DMS114 treated with DMSO at 0.1 percent for 48 hours (cell line): ENCODE measurements around the gene CD4.

ENCODE experiments used
- DNase-seq: peaks from one replicate; lab custom pipeline; 2025; ENCODE audit not compliant: unreplicated experiment; lab: John Stamatoyannopoulos, UW

The CD4 gene

GRCh38 chr12:6827982-6828780, 38.9 kb downstream of the CD4 start, which contains the start of gene P3H3:
P3H3 (plus strand) TSS chr12:6828407; CDS start chr12:6828441, 34 bp downstream.
- DNase-seq, result no peak

GRCh38 chr12:6828781-6829535, 39.6 kb downstream of the CD4 start:
- peak; percentile 55 for DNase-seq

- no peak for DNase-seq
These were observed 40.4 kb downstream of the CD4 start for GRCh38 chr12:6829536-6830220.

DNA sequence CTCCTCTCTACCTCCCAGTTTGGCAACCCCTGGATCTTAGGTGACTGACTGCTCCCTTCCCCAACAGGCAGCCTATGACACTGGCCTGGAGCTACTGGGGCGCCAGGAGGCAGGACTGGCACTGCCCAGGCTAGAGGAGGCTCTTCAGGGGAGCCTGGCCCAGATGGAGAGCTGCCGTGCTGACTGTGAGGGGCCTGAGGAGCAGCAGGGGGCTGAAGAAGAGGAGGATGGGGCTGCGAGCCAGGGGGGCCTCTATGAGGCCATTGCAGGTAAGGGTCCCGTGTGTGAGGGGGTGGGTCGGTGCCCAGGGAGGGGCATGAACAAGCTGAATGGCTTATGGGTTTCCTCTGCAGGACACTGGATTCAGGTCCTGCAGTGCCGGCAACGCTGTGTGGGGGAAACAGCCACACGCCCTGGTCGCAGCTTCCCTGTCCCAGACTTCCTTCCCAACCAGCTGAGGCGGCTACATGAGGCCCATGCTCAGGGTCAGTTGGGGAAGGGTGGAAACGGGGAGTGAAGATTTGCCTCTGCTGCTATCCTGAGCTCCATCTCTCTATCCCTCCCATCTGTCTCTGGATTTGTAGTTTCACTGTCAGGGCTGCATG, 41.1 kb downstream of the CD4 start:
- DNase-seq, result no peak

DNA sequence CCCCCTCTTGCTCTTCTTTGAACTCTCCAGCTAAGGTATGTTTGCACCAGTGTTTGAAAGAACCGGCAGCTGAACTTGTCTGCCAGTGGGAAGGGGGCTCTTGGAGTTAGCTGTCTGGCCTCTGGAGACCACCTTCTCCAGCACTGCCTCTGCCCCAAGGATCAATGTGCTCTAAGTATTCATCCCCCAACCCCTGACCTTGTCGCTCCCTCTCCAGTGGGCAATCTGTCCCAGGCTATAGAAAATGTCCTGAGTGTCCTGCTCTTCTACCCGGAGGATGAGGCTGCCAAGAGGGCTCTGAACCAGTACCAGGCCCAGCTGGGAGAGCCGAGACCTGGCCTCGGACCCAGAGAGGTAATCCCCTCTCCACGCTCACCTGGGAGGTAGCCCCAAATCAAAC, 41.7 kb downstream of the CD4 start:
- no peak for DNase-seq

DNA sequence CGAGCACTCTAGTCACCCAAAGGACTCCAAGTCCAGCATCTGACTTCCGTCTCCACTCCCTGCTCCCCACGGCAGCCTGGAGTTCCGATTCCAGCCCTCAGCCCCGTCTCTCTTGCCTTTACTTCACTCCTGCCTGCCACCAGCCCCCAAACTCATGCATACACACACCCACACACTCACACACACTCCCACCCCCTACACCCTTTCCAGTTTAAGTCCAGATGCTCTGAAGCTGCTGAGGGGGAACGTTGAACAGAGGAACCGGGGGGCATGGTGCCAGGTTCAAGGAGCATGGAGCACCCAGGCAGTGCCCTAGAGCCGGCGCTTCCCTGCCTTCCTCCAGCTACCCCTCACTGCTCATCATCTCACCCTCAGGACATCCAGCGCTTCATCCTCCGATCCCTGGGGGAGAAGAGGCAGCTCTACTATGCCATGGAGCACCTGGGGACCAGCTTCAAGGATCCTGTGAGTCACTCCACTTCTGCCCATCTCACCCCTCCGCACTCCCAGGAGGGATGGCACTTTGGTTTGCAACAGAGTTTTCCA, 42.2 kb downstream of the CD4 start:
- no peak for DNase-seq

GRCh38 chr12:6832125-6832524, 42.8 kb downstream of the CD4 start:
- DNase-seq, result no peak

DNA sequence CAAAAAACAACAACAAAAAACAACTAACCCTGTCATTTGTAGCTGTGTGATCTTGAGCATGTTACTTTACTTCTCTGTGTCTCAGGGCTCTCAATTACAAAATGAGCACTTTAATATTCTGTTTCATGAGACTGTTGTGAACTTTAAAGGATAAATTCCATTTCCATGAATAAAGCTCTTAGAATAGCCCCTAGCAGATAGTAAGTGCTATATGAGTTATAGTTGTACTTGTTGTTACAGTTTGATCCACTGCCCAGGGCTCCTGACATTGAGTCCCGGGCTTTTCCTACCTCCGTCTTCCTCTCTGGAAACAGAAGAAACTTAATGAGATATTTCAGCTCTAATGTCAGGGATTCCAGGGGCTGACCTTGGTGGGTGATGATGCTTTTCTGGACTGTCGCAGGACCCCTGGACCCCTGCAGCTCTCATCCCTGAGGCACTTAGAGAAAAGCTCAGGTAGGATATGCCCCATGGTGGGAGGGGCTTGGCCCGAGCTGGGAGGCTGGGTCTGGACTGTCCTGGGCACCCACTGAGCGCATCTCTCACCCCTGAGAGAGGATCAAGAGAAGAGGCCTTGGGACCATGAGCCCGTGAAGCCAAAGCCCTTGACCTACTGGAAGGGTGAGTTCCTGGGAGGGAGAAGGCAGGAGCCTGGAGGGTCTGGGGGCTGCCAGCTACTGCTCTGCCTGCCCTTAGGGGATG, 44.0 kb downstream of the CD4 start:
- no peak for DNase-seq

GRCh38 chr12:6834254-6834653, 44.9 kb downstream of the CD4 start:
- no peak for DNase-seq

DNA sequence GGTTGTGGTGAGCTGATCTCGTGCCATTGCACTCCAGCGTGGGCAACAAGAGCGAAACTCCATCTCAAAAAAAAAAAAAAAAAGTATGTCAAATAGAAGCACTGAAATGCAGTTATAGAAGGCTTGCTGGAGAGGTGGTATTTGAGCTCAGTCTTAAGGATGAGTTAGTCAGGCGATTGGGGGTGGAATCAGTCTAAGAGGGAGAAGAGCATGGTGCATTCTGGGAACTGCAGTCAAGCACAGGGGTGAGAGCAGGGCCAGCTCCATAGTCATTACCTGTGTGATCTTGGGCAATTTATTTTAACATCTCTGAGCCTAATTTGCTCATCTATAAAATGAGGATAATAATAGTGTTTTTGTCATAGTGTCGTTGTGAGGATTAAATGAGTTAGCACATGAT, 45.5 kb downstream of the CD4 start:
- DNase-seq, result no peak

DNA sequence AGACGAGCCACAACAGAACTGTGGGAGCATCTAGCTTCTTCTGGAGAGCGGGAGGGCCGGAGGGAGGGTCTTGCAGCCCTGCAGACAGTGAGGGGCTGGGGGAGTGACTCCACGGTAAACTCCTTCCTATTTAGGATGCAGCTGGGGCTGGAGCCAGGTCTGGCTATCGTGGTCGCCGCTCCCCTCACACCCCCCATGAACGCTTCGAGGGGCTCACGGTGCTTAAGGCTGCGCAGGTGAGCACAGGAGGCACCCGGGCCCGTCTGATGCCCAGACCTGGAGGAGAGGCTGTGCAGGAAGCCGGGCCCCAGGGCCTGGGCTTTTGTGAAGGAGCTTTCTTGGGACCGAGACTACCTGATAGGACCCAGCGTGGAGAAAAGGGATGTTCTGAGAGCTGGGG, 47.5 kb downstream of the CD4 start:
- DNase-seq, result no peak

GRCh38 chr12:6837370-6838060, 48.2 kb downstream of the CD4 start:
- DNase-seq, result no peak

- DNase-seq, result no peak
These were observed 49.5 kb downstream of the CD4 start for GRCh38 chr12:6838854-6839253.

GRCh38 chr12:6839482-6840201, 50.3 kb downstream of the CD4 start:
- no peak for DNase-seq

DNA sequence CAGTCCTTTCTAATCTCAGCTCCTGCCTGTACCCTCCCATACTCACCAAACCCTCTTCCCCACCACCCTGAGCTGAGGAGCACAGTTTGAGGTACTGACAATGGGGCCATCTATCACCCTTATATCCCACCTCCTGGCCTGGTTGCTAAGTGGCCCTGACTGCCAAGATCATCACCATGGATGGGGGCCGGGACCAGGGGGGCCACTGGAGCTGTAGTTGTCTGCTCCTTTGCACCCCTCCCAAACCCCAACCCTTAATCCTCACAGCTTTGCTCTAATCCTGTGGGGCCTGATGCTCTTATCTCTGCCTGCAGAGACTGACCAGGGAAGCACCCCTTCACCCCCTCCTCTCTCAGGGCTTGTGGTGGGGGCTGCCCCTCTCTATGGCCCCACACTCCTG, 51.0 kb downstream of the CD4 start:
- DNase-seq, result no peak

- DNase-seq, result no peak
These were observed 51.6 kb downstream of the CD4 start, which contains the start of gene GNB3 for GRCh38 chr12:6840761-6841515. GNB3 (plus strand) TSS chr12:6840925; CDS start chr12:6841288, 363 bp downstream.

GRCh38 chr12:6842075-6842474, 52.7 kb downstream of the CD4 start:
- no peak for DNase-seq

- DNase-seq, result no peak
These were observed 54.0 kb downstream of the CD4 start for GRCh38 chr12:6843118-6843902.
